Measurements from ENCODE around the gene B2M. TPM values are rescaled to one million over a fixed set of nuclear protein-coding genes. Genes with fewer than 3 reads are reported as not detected.

B2M gene
- total RNA-seq, 1 donor from 2014 or later: 595 TPM

DNA sequence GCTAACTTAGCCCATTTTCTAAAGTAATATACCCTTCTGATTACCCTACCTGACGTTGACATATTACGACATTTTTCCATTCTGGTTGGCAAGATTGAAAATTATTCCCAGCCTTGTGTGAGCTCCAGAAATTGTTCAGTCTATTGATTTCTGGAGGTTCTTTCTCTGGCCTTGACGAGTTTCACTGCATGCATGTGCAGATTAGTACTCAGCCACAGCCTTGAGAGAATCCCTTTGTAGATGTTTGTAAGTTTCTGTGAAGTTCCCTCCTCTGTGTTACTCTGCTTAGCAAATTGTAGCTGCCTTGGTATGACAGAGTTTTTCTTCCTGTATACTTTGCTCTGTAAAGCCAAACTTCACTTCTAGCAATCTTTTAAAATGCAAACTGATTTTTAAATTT is 52.5 kb downstream of the B2M start:
- TF ChIP-seq, protein P1, sequence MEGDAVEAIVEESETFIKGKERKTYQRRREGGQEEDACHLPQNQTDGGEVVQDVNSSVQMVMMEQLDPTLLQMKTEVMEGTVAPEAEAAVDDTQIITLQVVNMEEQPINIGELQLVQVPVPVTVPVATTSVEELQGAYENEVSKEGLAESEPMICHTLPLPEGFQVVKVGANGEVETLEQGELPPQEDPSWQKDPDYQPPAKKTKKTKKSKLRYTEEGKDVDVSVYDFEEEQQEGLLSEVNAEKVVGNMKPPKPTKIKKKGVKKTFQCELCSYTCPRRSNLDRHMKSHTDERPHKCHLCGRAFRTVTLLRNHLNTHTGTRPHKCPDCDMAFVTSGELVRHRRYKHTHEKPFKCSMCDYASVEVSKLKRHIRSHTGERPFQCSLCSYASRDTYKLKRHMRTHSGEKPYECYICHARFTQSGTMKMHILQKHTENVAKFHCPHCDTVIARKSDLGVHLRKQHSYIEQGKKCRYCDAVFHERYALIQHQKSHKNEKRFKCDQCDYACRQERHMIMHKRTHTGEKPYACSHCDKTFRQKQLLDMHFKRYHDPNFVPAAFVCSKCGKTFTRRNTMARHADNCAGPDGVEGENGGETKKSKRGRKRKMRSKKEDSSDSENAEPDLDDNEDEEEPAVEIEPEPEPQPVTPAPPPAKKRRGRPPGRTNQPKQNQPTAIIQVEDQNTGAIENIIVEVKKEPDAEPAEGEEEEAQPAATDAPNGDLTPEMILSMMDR (IDR thresholded peaks at IDR 0.05): no peak
- Mint-ChIP-seq H3K27ac (ENCODE audit: unreplicated experiment) (no peak overlapping the region), H3K36me3 (ENCODE audit: low read depth) (no peaks in the 10 kb centered on the region), H3K4me1 (ENCODE audit: low read depth) (no peaks in the 10 kb centered on the region), H3K9me3 (ENCODE audit: low read depth) (no peaks in the 10 kb centered on the region), H3K27me3 (ENCODE audit: low read depth) (peaks cover 19% of the 10 kb centered on the region), H3K4me3 (ENCODE audit: unreplicated experiment) (no peak overlapping the region)
- no peak for DNase-seq (ENCODE audit: low spot score)

DNA sequence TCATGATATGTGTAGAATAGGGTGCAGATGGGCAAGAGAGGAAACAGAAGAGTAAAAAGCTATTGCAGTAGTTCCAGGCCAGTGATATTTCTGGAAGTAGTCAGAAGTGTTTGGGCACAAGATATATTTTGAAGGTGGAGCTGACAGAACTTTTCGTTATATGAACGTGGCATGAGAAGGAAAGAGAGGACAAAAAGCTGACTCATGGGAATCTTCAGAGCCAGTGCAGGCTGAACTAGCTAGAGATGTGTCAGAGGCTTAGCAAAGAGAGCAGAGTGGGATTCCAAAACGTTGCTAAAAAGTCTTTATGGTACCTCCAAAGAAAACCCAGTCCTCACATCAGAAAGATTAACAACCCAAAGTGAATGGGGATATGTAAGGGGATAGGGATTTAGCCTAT is 53.7 kb downstream of the B2M start:
- peaks cover 2% of the 10 kb centered on the region for H3K9me3 Mint-ChIP-seq (ENCODE audit: low read depth)
- TF ChIP-seq, protein P1 (IDR thresholded peaks at IDR 0.05): no peak
- no peaks in the 10 kb centered on the region for H3K4me1 Mint-ChIP-seq (ENCODE audit: low read depth)

More for the DNA sequence above, 53.7 kb downstream of the B2M start:
- no peak for DNase-seq (ENCODE audit: low spot score)
- Mint-ChIP-seq H3K4me3 (ENCODE audit: unreplicated experiment) (no peak overlapping the region), H3K27ac (ENCODE audit: unreplicated experiment) (no peak overlapping the region), H3K36me3 (ENCODE audit: low read depth) (no peaks in the 10 kb centered on the region), H3K27me3 (ENCODE audit: low read depth) (peaks cover 9% of the 10 kb centered on the region)

Other genes starting within 250 kb of the B2M start
- 93.1 to 108 TPM (median 98.0 TPM) in 3 replicates for gene EIF3J, start 174.4 kb upstream of the B2M start, total RNA-seq
- gene SPG11, start 47.9 kb upstream of the B2M start, total RNA-seq: 41.2 to 58.5 TPM (median 45.4 TPM) in 3 replicates
- gene PATL2, start 194 bp upstream of the B2M start, total RNA-seq: not detected in 3 replicates
- gene TRIM69, start 25.0 kb downstream of the B2M start, total RNA-seq: 9.7 to 16.6 TPM (median 12.9 TPM) in 3 replicates
- gene TERB2, start 245.2 kb downstream of the B2M start, total RNA-seq: not detected in 3 replicates